NCI-H460 (cell line): ENCODE measurements around the gene YIPF6. TPM values are rescaled to one million over a fixed set of nuclear protein-coding genes. Genes with fewer than 3 reads are reported as not detected.

Experiments used
- small RNA-seq, 2 experiments: library from RNA; depleted of rRNA; stranded (forward); fragments of <200 nt; gene quantifications; one replicate each; pipeline ENCODE3, GENCODE V24; 2014
- total RNA-seq: library from RNA; depleted of rRNA; stranded (reverse); fragments of >200 nt; shearing (Covaris generic); gene quantifications from 2 replicates; pipeline ENCODE4 v1.2.3, GENCODE V29; 2014; rRNA removed

YIPF6 gene
- total RNA-seq, 1 experiment from 2014 or later = 73.8 TPM

Small RNA genes within 50 kb of the gene (small RNA-seq; reads per million reads assigned to genes)
- gene RNU6-245P = 0 reads per million in 2 experiments

Other genes with a start within 250 kb of the YIPF6 start
- gene OPHN1, start 65.6 kb upstream of the YIPF6 start, total RNA-seq = 3.0 and 3.6 TPM in 2 replicates
- 0.55 and 0.72 TPM in 2 replicates for gene STARD8, start 148.6 kb downstream of the YIPF6 start, total RNA-seq